Measurements from ENCODE around the gene DUSP10. TPM values are rescaled to one million over a fixed set of nuclear protein-coding genes. Genes with fewer than 3 reads are reported as not detected.

The DUSP10 gene
- total RNA-seq, 1 donor from 2014 or later: 5.8 TPM

DNA sequence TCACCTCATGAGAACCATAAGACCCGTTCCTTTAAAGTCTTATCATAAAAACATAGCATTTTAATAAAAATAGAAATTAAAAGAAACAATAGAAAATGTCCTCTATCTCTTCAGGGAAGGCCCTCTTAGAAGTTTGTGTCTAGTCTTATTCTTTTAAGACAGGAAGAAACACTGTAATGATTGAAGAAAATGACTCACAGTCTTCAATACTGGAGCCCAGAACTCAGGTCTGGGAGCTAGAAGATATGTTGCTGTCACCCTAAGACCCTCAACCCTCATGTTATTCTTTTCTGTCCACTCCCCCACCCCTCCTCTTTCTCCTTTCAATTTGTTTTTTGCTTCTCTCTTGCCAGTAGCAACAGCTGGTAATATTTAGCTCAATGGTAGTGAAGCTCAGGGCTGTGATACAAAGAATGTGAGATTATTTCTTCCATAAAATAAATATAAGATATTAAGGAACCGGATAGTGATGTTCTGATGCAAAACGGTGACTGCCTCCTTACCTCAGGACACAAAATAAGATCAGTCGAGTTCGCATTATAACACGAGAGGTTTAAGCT, 12.0 kb downstream of the DUSP10 start:
- no peak for DNase-seq

DNA sequence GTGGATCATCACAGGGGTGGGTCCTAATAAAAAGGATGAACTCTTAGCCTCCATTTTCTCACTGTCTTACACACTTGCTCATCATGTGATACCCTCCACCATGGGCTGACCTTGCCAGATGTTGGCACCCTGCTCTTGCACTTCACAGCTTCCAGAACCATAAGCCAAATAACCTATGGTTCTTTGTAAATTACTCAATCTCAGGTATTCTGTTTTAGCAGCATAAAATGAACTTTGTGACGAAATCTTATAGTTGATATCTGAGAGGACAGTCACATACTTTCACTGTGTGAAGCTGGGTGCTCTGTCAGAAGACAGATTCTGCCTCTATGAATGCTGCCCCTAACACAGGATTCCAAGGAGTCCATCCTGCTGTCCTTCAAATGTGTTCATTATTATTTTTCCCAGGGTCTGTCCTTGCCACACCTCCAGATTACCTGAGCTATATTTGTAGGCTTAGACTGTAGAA, 13.8 kb downstream of the DUSP10 start:
- no peak for DNase-seq

DNA sequence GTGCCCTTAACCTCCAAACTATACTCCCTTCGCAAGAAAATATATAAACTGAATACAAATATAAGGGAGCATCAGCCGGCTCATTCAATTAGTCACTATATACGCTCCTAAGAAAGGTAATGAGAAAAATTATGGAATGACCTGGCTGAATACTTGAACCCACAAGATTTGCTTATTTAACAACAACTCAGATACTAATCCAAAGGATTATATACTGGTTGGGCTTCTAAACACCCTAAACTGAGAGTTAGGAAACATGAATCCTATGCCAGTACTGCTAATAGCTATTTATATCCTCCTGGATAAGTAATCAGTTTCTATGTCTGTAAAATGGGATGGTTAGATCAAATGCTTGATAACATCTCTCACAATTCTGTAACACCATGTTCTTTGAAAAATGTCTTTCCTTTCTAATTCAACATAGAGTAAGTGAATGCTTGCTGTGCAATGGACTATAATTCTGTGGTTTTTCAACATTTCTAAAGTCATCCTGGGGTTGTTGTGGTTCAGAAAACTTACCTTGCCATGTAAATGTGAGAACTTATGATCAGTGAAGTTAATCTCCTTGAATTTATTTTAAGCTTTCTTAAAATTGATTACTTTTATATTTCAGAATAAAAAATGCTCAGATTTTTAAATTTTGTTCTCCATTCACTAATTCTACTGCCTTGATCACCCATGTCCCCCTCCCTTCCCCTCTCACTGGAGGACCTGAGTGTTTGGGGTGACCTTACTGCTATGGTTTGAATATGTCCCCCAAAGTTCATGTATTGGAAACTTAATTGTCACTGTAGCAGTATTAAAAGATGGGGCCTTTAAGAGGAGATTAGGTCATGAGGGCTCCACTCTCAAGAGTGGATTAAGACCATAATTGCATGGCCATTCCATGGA, 14.5 kb downstream of the DUSP10 start:
- no peak for DNase-seq

DNA sequence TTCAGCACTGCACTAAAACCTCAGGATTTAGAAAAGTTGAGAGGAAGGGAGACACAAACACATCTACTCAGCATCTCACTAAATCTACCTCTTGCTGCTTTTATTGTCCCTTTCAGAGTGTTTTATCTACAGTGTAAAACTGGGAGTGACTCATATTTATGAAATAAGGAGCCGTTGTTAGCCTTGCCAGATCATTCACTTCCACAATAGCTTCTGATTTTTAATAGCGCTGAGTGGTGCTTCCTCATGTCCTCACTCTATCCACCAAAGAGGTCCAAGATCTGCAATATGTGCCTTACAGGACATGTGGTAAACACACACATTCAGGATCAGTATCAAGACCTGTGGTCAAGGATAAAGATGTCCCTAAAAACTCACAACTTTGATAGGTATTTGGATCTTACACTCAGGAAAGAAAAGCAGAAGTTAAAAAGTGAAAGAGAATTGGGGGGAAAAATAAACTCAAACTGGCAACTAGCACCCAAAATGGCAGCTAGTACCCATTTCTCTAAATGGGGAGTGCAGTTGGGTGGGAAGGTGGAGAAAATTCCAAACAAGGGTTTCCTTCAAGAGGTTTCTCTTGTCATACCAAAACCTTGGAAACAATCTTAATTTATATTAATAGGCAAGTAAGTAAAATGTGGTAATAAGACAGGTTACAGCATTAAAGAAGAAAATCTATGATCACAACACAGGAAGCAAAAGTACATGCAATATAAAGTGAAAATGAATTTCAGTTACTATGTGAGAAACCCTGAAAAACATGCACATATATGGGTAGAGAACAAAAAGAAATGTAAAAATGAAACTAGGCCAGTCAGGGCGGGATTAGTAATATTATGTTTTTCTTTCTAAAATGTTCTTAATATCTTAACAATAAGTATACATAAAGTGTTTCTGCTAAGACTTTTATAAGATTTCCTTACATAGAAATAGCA, 15.9 kb downstream of the DUSP10 start:
- DNase-seq: no peak

DNA sequence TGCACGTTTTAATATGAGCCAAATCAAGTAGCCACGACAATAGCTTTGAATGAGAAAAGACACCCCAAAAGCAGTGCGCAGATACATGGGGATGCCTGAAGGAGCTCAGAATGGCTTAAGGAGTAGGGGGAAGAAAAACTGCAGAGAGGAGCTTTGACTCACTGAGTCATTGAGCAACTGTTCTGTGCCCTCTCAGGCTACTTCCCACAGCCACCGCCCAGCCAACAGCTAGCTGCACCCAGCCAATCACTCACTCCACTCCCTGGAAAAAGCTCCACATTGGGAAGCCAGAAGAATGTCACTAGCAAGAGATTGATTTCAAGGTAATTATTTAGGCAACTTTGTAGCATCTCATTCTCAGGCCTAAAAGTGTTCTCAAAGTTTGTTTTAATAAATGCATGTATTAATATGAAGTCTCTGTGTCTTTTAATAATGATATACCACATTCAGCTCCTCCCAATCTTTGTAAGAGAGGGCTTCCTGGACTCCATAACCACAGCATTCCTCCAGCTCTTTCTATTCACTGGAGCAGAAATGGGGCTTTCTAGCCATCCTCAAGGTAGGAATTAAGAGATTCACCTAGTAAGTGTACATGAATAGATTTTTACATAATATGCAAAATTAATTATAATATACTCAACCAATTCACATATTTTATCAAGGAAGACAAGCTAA, 16.8 kb downstream of the DUSP10 start:
- DNase-seq: no peak

DNA sequence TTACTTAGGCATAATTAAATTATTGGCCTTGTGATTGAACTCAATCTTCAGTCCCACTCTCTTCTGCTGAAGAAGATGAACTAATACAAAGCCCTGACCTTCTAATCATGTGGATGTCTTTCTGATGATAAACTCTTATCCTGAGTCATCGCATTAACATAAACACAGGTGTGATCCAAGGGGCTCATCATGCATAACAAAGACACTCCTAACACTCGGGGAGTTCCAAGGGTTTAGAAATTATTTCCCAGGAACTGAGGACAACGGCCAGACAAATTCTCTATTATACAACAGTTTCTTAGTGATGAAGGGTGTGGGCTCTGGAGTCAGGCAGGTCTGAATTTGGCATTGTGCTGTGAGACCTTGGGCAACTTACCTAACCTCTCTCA, 18.0 kb downstream of the DUSP10 start:
- no peak for DNase-seq

DNA sequence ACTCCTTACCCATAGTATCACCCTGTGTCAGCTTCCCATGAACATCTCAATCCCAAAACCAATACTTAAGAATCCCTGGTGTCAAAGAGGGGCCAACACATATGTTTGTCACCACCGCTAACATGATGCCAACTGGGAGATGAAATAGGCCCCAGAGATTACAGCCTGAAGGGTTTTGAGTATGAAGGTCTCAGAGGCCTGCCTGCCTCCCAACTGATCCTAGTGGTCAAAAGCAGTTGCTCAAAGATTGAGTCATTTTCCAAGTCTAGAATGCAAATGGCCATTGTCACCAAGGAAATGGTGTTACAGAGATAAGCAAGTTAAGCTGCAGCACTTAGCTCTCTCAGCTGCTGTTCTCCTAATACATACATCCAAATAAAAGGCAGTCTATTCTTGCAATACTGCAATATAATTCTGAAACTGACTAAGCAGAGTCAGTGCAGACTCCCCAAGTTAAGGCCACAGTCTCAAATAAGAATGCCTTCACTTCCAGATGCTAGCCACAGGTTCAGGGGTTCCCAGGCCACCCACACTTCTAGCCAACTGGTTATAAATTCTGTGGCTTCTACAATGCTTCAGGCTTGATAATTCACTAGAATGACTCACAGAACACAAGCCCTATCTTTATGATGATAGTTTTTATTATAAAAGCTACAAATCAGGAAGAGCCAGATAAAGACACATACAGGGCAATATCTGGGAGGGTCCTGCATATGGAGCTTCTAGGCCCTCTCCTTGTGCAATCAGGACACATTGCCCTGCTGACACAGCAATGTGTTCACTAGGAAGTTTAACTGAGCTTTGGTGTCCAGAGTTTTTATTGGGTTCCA, 18.7 kb downstream of the DUSP10 start:
- no peak for DNase-seq

DNA sequence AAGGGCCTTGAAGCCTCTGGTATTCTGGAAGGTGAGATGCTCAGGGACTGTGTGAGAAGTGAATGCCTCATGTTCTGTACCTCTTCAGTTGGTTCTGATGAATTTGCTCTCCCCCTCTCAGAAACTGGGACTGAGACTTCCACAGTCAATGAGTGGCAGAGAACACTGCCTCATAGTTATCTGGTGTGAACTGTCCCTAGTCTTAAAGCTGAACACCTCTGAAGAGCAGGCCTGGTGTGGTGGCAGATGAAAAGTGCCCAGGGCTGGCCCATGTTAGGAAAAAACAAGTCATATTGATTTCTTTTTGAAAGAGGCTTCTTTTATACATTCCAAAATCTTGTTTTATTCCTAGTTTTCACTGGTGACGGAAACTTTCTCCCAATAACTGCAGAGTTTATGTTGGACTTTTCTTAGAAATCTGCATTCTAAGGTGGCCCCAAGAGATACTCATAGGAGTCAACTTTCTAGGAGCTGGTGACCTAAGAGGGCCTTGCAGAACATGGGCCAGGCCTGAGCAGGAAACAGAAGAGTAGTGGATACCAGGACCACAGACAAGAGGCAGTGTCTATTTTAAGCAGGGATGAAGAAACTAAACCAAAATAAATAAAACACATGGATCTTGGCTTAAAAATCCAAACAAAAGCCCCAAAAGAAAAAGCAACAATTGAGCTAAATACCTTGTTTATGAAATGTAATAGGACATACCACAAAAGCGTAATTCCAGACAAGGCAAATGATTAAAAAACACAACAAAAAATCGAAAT, 19.5 kb downstream of the DUSP10 start:
- no peak for DNase-seq

DNA sequence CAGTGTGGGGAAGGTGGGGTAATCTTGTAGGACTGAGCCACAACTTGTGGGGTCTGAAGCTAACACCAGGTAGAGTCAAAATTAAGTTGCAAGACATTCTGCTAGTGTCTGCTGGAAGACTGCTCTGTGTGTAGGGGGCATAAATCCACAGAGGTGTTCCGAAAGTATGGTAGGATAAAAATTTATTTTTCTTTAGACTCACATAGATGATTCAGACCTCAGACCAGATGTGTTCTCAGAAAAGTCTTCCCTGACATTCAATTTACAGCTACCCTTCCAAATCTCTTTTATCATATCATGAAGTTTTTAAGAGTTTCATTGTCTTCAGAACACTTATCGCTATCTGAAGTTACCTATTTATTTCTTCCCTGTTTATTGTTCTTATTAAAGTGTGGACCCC, 21.3 kb downstream of the DUSP10 start:
- DNase-seq: no peak

DNA sequence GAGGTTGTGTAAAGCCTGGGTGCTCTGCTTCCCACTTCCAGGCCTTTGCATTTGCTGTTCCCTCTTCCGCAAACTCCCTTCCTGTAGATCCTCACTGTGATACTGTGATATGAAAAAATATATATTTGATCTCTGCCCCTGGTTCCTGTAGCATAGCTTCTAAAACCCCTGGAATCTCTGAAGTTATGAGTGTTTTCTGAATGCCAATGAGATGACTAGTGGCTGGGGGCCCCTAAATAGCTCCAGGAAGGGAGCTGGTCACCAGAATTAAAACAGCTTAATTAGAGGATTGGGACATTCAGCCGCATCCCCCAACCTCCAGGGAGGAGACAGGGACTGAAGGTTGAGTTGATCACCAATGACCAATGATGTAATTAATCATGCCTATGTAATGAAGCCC, 21.9 kb downstream of the DUSP10 start:
- DNase-seq: no peak

DNA sequence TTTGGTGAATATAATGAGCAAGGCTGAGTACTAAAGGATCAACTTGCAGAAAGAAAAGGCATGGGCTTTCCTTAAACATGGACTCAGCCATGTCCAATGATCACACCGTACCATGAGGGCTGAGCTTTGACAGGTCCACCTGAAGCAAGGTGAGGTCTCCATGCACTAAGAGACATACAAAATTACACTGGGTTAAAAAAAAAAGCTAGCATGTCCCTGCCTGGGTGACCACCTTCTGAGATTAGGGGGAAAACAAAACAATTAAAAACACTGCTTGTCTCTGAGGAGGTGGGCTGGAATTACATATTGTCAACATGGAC, 22.7 kb downstream of the DUSP10 start:
- no peak for DNase-seq

DNA sequence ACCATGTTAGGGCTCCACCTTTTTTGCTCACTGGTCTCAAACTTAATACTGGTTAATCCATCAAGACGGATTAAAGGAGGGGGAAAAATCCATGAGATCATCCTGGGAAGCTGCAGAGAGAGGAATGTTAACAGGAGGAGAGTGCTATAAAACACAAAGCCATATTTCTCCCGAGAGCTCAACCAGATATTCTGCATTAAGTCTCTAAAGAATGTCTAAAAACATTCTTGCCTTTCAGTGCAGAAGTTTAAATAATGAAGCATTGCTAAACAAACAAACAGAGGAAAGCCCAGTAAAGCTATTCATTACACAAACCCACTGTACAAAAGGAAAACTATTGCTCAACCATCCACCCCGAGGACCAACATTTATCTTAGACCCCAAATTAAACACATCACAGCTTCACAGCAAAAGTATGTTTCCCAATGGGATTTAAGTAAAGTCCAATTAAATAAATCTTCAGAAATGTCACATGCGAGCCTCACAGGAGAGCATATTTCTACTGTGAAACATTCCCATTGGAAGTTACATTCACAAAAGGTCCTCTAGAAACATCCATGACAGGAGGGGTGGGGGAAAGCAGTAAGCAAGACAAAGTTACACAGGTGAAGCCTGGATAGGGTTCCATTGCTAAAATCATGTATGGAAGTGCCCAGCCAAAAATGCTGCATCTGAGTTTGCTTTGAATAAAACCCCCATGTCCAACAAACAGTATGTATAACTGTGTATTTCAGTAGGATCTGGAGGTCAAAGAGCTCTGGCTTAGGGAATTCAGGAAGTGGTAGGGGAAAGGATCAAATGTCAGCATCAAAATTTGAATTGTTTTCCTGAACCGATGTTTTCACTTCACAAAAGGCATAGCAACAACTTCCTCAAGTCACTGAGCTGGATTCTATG, 23.3 kb downstream of the DUSP10 start:
- peak; percentile 25 for DNase-seq

DNA sequence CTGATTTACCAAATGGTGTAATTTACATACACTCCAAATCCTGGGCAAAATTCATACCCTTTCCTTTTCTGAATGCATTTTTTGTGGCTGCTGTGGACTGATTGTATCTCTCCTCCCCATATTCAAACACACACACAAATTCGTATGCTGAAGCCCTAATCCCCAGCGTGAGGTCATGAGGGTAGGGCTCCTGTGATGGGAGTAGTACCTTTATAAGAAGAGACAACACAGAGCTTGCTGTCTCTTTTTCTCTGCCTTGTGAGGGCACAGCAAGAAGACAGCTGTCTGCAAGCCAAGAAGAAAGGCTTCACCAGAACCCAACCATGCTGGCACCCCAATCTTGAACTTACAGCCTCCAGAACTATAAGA, 24.4 kb downstream of the DUSP10 start:
- no peak for DNase-seq

DNA sequence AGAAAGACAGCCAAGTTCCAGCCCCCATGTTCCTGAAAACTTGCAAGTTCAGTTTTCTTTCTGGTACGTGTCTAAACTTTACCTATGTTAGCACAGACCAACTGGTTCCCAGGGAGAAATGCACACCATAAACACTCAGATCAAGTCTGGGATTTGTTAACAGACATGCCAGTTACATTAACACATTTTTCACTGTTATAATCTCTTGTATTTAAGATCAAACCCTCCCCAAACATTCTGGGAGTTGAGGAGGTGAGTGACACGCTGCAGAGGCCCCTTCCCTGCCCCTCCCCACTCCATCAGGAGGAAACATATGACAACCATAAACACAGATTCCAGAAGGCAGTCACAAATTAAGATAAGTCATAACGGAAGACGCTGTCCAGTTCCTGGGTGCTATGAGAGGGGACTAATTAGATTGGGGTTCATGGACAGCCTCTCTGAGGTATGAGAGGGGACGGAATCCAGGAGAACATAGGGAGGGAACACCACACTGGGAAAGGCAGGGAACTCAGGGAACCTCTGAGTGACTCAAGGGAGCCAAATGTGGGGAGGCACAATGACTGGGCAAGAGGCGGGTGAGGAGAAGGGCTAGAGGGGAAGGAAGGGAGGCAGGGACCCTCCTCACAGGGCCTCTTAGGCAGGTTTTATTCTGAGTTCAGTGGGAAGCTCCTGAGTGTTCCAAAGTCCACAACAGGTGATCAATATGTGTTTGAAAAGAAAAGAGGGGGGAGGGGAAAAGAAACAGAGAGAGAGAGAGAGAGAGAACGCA, 25.0 kb downstream of the DUSP10 start:
- DNase-seq: no peak

DNA sequence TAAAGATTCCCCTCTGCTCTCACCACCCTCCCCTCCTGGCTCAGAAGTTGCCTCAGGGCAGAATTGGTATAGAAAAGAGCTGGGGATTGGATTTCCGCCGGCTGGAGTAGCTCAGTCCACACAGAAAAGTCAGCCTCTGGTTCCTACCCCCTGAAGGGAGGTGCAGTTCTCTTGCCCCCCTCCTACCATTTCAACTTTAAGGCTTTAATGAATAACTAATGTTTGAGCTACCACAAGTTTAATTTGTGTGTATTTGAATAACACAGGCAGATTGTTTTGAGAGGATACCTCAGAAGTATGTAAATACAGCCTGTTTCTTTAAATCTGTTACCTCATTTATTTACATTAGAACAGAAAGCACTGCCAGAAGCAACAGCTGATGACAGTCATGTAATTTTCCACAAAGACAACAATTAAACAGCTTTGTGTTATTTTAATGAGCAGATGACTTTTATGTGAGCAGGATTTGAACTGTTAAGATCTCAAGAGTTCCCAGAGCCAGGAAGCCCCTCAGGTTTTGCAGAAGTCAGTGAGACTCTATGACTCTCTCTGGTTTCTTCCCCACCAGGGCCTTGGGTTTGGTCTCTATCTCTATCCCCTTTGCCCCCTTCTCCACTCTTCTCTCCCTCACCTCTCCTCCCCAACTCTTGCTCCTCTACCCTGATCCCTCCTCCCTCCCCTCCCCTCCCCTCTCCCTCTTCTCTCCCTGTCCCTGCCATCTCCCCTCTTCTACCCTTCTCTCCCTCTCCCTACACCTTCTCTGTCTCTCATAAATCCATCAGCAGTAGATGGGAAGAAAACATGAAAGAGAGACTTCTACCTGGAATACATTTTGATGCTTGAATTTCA, 26.3 kb downstream of the DUSP10 start:
- peak; percentile 24 for DNase-seq

DNA sequence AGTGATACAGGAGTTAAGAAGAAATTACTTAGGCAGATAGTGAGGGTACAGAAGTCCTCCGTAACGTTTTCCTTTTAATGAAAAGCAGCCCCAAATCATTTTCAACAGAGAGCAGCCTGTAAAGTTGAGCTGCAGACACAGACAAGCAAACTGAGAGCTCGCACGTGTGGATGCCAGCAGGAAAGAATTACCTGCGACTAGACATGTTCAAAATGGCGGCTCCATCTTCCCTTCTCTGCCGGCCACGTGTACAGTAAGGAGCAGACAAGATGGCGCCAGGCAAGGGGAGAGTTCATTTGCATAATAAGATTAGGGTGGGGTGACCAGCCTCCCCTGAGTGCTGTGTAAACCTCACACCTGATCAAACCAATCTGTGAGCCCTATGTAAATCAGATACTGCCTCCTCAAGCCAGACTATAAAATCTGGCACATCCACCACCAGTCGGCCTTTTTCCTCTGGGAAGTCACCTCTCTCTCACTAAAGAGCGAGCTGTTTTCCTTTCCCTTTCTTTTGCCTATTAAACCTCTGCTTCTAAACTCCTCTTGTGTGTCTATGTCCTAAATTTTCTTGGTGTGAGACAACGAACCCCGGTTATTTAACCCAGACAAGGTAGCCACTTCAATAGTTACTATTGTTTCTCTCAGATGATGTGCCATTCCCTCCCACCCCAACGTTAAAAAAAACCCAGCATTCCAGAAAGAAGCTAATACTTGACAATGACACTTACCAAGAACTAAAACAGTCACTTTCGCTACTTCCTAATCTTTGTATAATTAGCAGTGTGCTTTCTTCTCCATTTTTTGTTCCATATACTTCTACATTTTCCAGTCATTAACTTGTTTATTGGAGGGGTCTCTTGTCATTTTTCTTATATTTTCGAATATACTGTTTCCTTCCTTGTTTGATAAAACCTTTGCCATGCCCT, 27.4 kb downstream of the DUSP10 start:
- no peak for DNase-seq

Data from dermis blood vessel endothelial cell (primary cell).